ENCODE data around the gene TMEM255B.
"Not testable (repeated sequence)": the region's sequence is repeated elsewhere in the genome, so short reads cannot be mapped to it uniquely, and the experiment has no call there.

The TMEM255B gene

DNA sequence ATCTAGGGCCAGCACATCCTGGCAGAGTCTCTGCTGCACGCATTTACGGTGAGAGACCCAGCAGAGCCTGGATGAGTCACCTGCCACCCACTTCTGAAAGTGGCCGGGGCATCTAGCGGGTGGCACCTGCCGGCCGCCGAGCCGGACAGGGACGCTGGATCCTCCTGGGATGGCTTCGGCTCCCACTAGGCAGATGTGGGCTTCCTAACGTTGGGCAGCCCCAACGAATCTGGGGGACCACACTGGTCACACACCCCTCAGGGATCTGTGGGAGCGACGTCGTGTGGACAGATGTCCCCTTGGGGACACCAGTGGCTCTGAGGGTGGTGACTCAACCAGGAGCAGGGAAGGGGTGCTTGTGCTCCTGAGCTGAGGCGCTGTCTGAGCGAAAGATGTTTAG, 32.2 kb downstream of the TMEM255B start:
- DNase-seq: no peak

DNA sequence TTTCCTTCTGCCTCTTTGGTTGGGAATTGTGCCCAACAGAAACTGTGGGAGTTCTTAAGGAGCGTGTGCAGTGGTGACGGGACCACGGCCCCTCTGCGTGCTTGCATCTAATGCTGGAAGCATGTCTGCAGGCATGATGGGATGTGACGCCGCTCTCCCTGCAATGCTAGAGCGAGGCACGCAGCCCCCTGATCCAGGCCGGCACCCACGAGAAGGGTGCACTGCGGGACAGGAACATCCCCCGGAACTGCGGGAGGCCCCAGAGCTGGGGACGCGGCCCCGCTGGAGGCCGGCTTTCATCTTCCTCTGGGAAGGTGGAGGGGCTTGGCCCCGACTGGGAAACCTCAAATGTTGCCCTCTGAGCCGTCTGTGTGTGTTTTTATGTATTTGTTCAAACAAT, 32.7 kb downstream of the TMEM255B start:
- DNase-seq: no peak

DNA sequence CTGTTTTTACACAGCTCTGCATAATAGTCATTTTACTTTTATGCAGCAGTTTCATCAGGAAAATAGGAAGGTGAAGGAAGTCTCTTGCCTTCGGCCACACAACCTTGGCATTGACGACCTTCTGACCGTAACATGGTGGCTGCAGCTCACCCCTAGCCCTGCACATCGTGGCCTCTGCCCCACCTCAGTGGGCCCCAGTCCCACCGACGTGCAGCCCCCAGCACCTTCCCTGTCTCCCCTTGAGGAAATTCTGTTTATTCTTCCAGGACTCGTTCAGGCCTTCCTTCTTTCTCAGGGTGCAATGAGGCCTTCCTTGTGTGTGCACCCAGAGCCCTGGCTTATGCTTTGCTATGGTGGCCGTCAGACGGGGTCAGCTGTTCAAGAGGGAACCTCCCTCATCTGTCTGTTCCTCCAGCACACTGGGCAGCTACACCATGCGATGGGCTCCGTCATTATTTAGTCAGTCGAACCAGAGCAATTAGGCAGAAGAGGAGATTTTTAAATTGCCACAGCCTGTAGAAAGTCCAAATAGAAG, 33.3 kb downstream of the TMEM255B start:
- no peak for DNase-seq

DNA sequence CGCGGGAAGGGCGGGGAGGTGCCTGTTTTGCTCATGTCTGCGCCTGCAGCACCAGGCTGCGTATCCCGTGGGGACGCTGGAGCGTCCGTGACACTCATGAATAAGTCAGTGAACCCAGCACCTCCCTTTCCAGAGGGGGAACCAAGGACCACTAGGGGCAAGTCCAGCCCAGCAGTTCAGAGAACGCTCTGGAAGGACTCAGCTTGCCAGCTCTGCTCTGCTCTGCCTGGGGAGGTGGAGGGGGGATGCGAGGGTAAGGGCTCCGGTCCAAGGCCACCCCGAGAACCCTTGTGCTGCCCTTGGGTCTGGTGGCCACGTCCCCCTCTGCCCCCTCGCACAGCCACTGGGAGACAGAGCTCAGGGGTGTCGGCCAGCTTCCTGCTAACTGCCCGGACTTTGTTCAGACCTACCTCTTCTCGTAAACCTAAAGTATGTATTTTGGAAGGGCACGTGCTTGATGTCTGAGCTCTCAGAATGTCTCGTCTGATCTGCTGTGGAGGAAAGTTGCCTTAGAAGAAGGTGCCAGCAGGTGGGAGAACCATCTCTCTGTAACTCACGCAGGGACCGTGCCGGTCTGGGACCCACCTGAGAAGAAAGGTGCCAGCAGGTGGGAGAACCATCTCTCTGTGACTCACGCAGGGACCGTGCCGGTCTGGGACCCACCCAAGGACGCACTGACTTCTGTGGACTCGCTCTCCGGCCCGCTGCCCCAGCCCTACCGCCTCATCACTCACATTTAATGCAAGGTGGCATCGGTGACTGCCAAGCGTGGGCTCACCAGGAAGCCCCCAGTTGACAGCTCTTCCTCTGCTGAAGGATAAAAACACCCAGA, 34.1 kb downstream of the TMEM255B start:
- no peak for DNase-seq

- no peak for DNase-seq
Observed at GRCh38 chr13:113793718-113794085, 34.7 kb downstream of the TMEM255B start.

DNA sequence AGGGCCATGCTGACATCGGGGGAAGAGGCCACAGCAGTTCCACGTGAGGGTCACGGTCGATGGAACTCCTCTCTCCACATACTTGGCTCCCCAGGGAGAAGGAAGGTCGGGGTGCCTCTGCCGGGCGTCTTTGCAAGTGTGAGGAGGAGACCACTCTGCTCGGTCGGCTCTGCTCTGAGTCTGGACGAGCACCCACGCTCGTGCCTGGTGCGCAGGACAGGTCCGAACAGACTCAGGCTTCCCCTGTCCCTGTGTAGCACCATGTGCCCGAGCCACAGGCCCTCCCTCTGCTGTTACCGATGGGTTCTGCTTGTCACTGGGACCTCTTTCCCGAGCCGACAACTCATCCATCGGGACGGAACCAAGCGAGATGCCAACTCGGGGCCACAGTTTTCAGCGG, 35.1 kb downstream of the TMEM255B start:
- DNase-seq: no peak

GRCh38 chr13:113794764-113795173, 35.7 kb downstream of the TMEM255B start:
- DNase-seq: no peak

DNA sequence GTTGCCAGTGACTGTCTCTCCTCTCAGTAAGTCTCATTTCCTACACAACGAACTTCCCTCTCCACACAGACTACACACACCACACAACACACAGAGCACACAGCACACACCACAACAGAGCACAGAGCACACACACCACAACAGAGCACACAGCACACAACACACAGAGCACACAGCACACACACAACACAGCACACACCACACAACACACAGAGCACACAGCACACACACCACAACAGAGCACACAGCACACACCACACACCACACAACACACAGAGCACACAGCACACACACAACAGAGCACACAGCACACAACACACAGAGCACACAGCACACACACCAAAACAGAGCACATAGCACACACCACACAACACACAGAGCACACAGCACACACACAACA, 36.3 kb downstream of the TMEM255B start:
- not testable (repeated sequence) for DNase-seq

DNA sequence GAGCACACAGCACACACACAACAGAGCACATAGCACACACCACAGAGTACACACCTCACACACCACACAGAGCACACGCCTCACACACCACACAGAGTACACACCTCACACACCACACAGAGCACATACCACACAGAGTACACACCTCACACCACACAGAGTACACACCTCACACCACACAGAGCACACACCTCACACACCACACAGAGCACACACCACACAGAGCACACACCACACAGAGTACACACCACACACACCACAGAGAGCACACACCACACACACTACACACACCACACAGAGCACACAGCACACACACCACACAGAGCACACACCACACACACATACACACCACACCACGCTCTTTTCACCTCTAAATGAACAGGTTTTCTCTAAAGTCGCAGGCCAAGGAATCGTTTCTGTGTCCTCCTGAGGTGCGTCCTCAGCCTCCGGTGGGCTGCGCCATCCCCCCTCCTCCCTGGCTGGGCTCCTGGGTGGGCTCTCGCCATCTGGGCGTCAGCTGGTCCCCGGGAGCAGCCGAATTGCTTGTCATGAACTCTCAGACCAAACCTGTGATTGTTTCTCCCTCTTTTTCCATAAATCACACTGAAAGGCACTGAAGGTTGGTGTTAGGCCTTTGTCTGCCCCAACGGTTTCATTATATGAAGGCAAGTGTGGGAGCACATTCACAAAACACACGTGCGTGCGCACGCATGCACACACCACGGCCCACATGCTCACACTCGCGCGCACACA, 37.4 kb downstream of the TMEM255B start:
- DNase-seq: no peak

DNA sequence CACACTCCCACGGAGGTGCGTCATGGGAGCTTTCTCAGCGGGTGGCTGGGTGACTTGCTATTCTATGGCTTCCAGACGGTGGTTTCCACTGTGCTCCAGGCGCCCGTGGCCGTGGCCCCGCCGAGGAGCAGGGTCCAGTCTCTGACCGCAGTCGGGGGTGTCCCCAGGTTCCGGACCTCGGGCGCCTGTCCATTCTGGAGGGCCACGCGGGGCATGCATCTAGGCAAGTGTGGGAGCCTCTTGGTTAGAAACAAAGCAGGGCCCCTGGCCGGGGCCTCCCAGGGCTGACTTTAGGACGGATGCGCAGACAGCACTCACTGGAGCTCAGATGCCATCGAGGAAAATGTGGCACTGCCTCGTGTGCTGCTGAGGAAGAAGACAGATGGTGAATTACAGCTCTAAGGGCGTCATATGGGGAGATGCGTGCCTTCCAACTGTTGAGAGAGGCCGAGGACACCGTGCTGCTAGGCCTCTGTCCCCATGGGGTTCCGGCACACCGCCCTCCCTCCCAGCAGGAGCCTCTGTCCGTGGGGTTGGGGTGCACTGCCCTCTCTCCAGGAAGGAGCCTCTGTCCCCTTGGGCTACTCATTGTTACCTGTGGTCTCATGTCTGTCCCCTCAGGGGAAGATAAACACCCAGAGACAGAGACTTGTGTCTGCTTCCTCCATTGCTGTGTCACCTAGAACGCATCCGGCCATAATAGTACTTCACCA, 38.1 kb downstream of the TMEM255B start:
- DNase-seq: no peak

GRCh38 chr13:113798200-113798811, 39.3 kb downstream of the TMEM255B start:
- DNase-seq: no peak

GRCh38 chr13:113800576-113800926, 41.5 kb downstream of the TMEM255B start:
- DNase-seq: no peak

DNA sequence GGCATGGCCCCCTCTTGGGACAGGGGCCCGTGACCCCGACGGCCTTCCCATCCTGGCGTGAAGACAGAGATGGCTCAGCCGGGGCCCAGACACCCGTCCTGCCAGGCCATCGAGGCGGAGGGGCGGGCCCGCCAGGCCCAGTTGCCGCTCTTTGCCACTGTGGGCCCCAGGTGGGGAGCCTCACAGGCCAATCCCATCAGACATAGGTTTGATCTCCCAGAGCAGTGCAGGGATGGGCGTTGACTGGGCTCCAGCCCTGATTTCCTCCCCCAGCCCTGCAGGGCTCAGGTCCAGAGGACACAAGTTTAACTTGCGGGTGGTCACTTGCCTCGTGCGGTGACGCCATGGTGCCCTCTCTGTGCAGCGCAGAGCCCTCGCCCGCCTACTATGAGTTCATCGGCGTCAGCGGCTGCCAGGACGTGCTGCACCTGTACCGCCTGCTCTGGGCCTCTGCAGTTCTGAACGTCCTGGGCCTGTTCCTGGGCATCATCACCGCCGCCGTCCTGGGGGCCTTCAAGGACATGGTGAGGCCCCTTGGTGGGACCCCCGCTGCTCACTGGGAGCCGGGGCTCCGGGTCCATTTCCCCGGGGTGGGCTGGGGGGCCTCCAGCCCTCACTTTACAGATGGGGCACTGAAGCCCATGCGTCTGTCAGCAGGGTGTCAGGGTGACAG, 42.4 kb downstream of the TMEM255B start:
- no peak for DNase-seq

DNA sequence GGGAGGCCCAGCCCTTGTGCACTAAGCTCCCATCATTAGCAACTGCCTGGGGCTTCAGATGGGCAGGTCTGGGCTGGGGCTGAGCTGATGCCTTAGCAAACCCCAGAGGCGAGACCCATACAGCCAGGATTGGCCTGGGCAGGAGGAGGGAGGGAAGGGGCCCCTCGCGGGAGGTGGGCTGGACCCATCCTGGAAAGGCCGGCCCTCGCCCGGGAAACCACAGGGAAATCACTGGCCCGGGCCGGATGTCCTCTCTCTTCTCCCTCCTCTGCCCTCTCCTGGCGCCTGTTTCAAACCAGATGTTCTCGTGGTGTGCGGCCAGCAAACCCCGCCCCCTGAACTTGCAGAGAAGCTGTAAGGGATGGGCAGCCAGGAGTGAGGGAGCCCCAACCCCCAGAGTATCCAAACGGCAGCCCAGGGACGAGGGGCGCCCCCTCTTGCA, 43.1 kb downstream of the TMEM255B start:
- DNase-seq: no peak

DNA sequence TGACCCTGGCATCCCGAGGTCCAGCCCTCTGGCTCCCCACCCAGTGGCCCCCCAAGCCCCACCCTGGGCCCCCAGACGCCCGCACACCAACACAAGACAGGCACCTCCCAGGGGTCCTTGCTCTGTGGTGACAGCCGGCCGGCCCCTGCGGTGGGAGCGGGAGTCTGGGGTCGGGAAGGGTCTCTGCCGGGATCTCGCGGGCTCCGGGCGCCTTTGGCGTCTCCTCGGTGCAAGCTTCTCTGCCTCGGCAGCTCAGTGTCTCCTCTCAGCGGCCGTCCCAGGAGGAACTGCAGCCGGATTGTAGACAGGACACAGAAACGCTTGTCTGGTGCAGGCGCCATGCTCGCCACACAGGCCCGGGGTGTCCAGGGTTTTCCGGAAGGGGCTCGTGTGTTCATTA, 43.7 kb downstream of the TMEM255B start:
- DNase-seq: no peak

DNA sequence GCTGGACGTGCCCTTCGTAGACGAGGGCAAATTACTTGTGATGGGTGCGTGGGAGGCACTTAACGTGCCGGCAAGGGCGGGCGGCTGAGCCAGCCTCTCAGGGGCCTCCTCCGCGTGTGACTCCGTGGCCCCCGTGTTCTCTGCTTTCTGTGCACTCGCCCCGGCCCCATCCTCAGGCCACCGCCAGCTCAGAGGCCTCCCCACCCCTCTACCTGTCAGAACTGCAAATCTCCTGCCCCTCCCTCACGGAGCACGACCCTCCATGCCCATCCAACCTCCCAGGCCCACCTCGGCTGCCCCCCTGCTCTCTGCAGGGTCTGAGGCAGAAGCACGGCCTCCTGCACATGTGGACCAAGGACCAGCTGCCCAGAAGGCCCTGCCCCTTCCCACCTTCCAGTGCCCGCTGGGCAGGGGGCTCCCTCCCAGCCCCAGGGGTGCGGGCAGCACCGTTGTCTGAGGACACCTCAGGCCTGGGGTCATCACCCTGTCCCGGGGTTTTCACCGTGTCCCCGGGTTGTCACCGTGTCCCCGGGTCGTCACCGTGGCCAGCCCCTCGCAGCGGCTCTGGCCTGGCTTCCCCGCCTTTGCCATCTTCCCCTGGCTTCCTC, 44.5 kb downstream of the TMEM255B start:
- no peak for DNase-seq

DNA sequence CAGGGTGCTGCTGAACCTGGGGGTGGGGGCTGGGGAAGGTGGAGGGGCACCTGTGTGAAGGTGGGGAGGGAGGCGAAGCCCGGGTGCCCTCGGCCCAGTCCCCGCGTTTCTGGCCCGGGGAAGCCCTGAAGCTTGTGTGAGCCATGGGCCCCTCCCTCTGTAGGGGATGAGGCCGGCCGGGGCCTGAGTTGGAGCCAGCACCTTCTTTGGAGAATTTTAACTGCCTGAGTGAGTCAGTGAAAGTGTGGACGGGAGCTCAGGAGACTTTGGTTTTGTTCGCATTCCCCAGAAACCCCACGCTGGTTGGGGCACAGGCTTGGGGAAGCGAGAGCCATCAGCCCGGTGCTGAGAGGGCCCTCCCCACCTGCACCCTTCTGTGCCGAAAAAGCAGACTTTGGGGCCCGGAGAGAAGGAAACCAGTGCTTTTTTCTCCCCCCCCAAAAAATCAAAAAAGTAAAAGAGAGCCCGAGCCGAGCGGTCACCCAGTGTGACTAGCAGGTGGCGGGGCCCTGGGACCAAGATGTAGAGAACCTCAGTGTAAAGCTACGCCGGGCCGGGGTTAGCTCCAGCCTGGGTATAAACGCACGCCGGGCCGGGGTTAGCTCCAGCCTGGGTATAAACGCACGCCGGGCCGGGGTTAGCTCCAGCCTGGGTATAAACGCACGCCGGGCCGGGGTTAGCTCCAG, 45.1 kb downstream of the TMEM255B start:
- DNase-seq: no peak

- DNase-seq: no peak
Observed at GRCh38 chr13:113804703-113805430, 45.8 kb downstream of the TMEM255B start.

- no peak for DNase-seq
Observed at GRCh38 chr13:113805431-113806103, 46.5 kb downstream of the TMEM255B start.

GRCh38 chr13:113806104-113806471, 47.1 kb downstream of the TMEM255B start:
- no peak for DNase-seq

All from CD4-positive, alpha-beta T cell treated with Interferon alpha-2 for 1 hour (primary cell).